ENCODE data around the gene ITPR3.

GRCh38 chr6:33632558-33633039, 11.5 kb downstream of the ITPR3 start:
- TF ChIP-seq CTCF (IDR thresholded peaks at IDR 0.05) (peak; percentile 32 to 93 (median 72)), POLR2A (IDR thresholded peaks at IDR 0.05) (peak in 1 of 2 donors; percentile 9)

Measured in Peyer's patch (tissue), 4 donors.